ENCODE results near the gene RCSD1.

GRCh38 chr1:167667536-167667935 is 37.5 kb downstream of the RCSD1 start:
- TF ChIP-seq CTCF (IDR thresholded peaks at IDR 0.05; ENCODE audit: low read length) (no peak), EZH2 (IDR thresholded peaks at IDR 0.05; ENCODE audit: borderline replicate concordance, low read length) (no peak)

All from OCI-LY1 (cell line).